Panc1 (cell line): ENCODE results near the gene RSPO4. TPM values are rescaled to one million over a fixed set of nuclear protein-coding genes. Genes with fewer than 3 reads are reported as not detected.

Experiments used
- ATAC-seq: fragments of 200-7000 bp; cut with Tn5 transposase; 2 replicates; pipeline ENCODE4 v1.9.1; 2020; ENCODE audit warnings: mild to moderate bottlenecking, moderate library complexity
- BruUV-seq: library from RNA; stranded (reverse); fragments of 400-500 nt; replicated peaks from 2 replicates; lab custom pipeline; 2021; lab: Mats Ljungman, UMichigan
- CTCF ChIA-PET: fragments of 300-600 bp; sonication (Branson Sonifier 250); formaldehyde crosslinking; loops from one replicate; lab custom pipeline; 2022; ENCODE audit warnings: antibody characterized with exemption; lab: Charles Lee
- POLR2A ChIA-PET: fragments of 300-600 bp; sonication (Branson Sonifier 250); formaldehyde crosslinking; loops from one replicate; lab custom pipeline; 2022; ENCODE audit warnings: antibody characterized with exemption; lab: Charles Lee
- DNase-seq: peaks from one replicate; pipeline ENCODE4 v3.0.0-alpha.2; 2010; ENCODE audit warnings: low read depth, low spot score
- H3K27ac ChIP-seq: 2 replicates; pipeline ENCODE4 v1.5.1; 2011; ENCODE audit warnings: mild to moderate bottlenecking, low read length, inconsistent platforms
- H3K27me3 ChIP-seq: fragments of 200-500 bp; sonication (Bioruptor generic); 2 replicates; pipeline ENCODE4 v1.6.0; 2014; ENCODE audit warnings: low read length, inconsistent platforms; ENCODE audit not compliant: control insufficient read depth, insufficient read depth
- H3K36me3 ChIP-seq: fragments of 200-500 bp; sonication (Bioruptor generic); 2 replicates; pipeline ENCODE4 v1.5.1; 2014; ENCODE audit warnings: inconsistent platforms, mild to moderate bottlenecking, low read length, moderate library complexity; ENCODE audit not compliant: control insufficient read depth, insufficient read depth
- H3K4me1 ChIP-seq: 2 replicates; pipeline ENCODE4 v1.5.1; 2011; ENCODE audit warnings: inconsistent platforms, mild to moderate bottlenecking, low read length, moderate library complexity; ENCODE audit not compliant: control insufficient read depth, insufficient read depth
- H3K4me3 ChIP-seq, 2 experiments: 2 replicates each; pipeline ENCODE4 v1.5.1; 2011 to 2012; ENCODE audit warnings: low read depth in 2 of 2, low read length in 2 of 2, mild to moderate bottlenecking in 2 of 2, inconsistent platforms in 1 of 2, moderate library complexity in 1 of 2
- H3K9me3 ChIP-seq: fragments of 200-500 bp; sonication (Bioruptor generic); 2 replicates; pipeline ENCODE4 v1.5.1; 2014; ENCODE audit warnings: low read depth, mild to moderate bottlenecking, inconsistent platforms, low read length, moderate library complexity; ENCODE audit not compliant: control insufficient read depth, insufficient read depth
- CTCF ChIP-seq: fragments of 450-650 bp; IDR thresholded peaks from 2 replicates; pipeline ENCODE4 v1.5.1; 2017; ENCODE audit warnings: mild to moderate bottlenecking
- POLR2AphosphoS5 ChIP-seq: IDR thresholded peaks from 2 replicates; pipeline ENCODE4 v1.6.1; 2012; ENCODE audit warnings: mild to moderate bottlenecking, low read depth, low read length, moderate library complexity
- REST ChIP-seq, 2 experiments: IDR thresholded peaks; 2 replicates each; pipeline ENCODE4 v1.6.1; 2011 to 2012; ENCODE audit warnings: low read depth in 2 of 2, control low read depth in 1 of 2, low read length in 1 of 2, mild to moderate bottlenecking in 1 of 2, moderate library complexity in 1 of 2; ENCODE audit not compliant: insufficient read depth in 1 of 2
- SIN3A ChIP-seq: IDR thresholded peaks from 2 replicates; pipeline ENCODE4 v1.6.1; 2012; ENCODE audit warnings: low read depth, mild to moderate bottlenecking, low read length, moderate library complexity, borderline replicate concordance; ENCODE audit not compliant: insufficient read depth
- TCF7L2 ChIP-seq: IDR thresholded peaks from 2 replicates; pipeline ENCODE4 v1.6.1; 2011; ENCODE audit warnings: mild to moderate bottlenecking, low read depth, low read length, inconsistent platforms
- in situ Hi-C: cut with HindIII; loops from 2 replicates; pipeline ENCODE4 v1.10.0; 2016; ENCODE audit warnings: low sequenced_read_pairs, low pct_unique_long_range_greater_than_20kb
- intact Hi-C: fragments of 100-400 bp; cut with micrococcal nuclease; formaldehyde crosslinking; loops from one replicate; pipeline ENCODE4 v1.10.0; 2022; ENCODE audit not compliant: unreplicated experiment
- total RNA-seq: library from RNA; stranded (reverse); gene quantifications from one replicate; pipeline ENCODE4 v1.2.1, GENCODE V29; 2021; ENCODE audit not compliant: unreplicated experiment

Gene RSPO4
- total RNA-seq, 1 experiment from 2014 or later = 0.54 TPM

- in situ Hi-C loops (no loop called here), intact Hi-C loops (no loop called here)
- BruUV-seq = no TSS peak
- ATAC-seq (no peak), DNase-seq (no peak)
- H3K4me1 ChIP-seq = no peaks in the 10 kb centered on the region
- H3K9me3 ChIP-seq = no peaks in the 10 kb centered on the region
- CTCF ChIA-PET = interaction anchor here (0.6 kb wide), 1 partner anchor 117 kb away, joined by 6 read pairs; no protein-coding TSS in a partner anchor
- TF ChIP-seq CTCF (no peak), REST (IDR thresholded peaks at IDR 0.05; ENCODE audit: insufficient read depth in 1 of 2, low read depth in 2 of 2, low read length in 1 of 2) (no peak), TCF7L2 (no peak), SIN3A (no peak), POLR2AphosphoS5 (no peak)
- POLR2A ChIA-PET = no interaction called here
- H3K27ac ChIP-seq = no peak overlapping the region
- no peaks in the 10 kb centered on the region for H3K36me3 ChIP-seq
- H3K27me3 ChIP-seq = peaks cover 17% of the 10 kb centered on the region
- H3K4me3 ChIP-seq = no peak overlapping the region
These were observed 52.4 kb downstream of the RSPO4 start for GRCh38 chr20:949717-950116.

GRCh38 chr20:946826-947225 lies 55.3 kb downstream of the RSPO4 start:
- Histone ChIP-seq H3K9me3 (no peaks in the 10 kb centered on the region), H3K27me3 (peaks cover 12% of the 10 kb centered on the region), H3K4me1 (no peaks in the 10 kb centered on the region), H3K27ac (no peak overlapping the region), H3K4me3 (no peak overlapping the region), H3K36me3 (no peaks in the 10 kb centered on the region)
- ChIA-PET CTCF (no interaction called here), POLR2A (no interaction called here)
- TF ChIP-seq POLR2AphosphoS5 = no peak
- ATAC-seq = no peak
- in situ Hi-C loops = no loop called here
- intact Hi-C loops = no loop called here
- BruUV-seq = no TSS peak
- DNase-seq = no peak

GRCh38 chr20:945841-946240 lies 56.3 kb downstream of the RSPO4 start:
- no peaks in the 10 kb centered on the region for H3K36me3 ChIP-seq
- H3K4me1 ChIP-seq = no peaks in the 10 kb centered on the region
- TF ChIP-seq TCF7L2 (no peak), REST (IDR thresholded peaks at IDR 0.05; ENCODE audit: insufficient read depth in 1 of 2, low read depth in 2 of 2, low read length in 1 of 2) (no peak), POLR2AphosphoS5 (no peak), CTCF (no peak), SIN3A (no peak)
- ChIA-PET POLR2A (no interaction called here), CTCF (no interaction called here)
- H3K27me3 ChIP-seq = peaks cover 12% of the 10 kb centered on the region
- DNase-seq = no peak
- no peak for ATAC-seq
- in situ Hi-C loops (no loop called here), intact Hi-C loops (no loop called here)
- H3K9me3 ChIP-seq = no peaks in the 10 kb centered on the region
- BruUV-seq = no TSS peak
- H3K27ac ChIP-seq = no peak overlapping the region
- no peak overlapping the region for H3K4me3 ChIP-seq
